Stimulated activated CD4-positive, alpha-beta T cell treated with anti-CD3 and anti-CD28 coated beads, Interleukin-12 subunit alpha, Interleukin-12 subunit beta, amount 100 ng/mL, for 24 hours (primary cell): ENCODE measurements around the gene GEMIN7.

Source experiments
- DNase-seq, 2 experiments: peaks; one replicate each; pipeline ENCODE4 v3.0.0-alpha.2; 2020; ENCODE audit warnings: low read depth in 2 of 2

The GEMIN7 gene

GRCh38 chr19:45090034-45090433 lies 11.0 kb downstream of the GEMIN7 start:
- DNase-seq: no peak

DNA sequence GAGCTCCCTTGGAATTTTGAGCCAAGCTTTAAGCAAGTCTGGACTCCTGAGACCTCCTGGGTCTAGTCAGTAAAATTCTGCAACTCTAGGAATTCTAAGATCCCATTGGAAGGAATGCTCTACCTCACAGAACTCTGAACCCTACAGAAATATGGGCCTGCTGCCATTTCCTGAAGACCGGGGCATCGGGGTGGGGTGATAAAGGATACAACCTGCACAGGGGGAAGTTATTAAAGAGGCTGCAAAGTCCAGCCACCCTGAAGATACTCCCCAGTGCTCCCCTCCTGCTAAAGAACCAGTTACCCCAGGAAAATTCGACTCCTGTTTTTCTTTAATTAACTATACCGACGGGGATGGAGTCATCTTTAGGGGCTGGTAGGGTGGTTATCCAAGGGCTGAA lies 11.5 kb downstream of the GEMIN7 start:
- no peak for DNase-seq

DNA sequence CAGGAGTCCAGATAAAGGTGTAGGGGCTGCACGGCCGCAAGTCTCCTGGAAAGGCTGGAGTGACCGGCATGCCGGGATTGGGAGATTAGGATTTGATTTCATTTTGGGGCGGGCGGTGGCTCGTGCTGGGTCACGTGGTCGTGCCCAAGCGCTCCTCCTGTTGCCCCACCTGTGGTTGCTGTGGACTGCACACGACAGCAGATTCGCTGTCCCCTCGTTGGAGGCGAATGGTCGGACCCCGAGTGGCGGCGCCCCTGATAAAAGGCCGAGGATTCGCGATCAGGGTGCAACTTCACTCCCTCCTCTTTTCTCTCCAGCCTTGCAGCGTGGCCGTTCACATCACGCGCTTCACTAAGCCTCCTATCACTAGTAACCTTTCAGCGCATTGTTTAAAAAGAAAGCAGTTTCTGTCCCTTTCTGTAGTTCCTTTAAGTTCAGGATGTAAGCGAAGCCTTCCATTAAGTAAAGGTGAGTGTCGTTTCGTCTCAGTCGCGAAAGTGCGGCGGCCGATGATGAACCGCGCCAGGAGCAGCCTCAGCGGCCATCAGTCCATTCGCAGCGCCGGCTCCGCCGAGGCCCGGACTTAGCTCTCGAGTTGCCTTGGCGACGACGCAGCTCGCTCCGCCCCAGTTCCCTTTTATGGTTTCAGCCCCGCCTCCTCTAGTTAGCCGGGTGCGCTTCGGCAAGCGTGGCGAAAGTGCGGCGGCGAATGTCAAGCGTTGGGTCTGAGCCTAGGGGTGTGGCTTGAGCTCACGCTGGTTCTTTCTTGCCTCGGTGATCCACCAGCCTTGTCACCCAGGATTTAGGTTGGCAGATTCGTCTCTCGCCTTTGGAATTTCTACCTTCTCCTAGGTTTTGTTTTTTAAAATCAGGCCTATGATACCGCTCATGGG lies 12.2 kb downstream of the GEMIN7 start:
- DNase-seq: peak; percentile 95 to 96

GRCh38 chr19:45092747-45093678 lies 14.0 kb downstream of the GEMIN7 start, which contains the start of gene PPP1R37:
PPP1R37 (plus strand) TSS chr19:45093179; CDS start chr19:45093326, 147 bp downstream.
- DNase-seq: peak; percentile 84 to 90

GRCh38 chr19:45094137-45094536 lies 15.1 kb downstream of the GEMIN7 start:
- DNase-seq: no peak

GRCh38 chr19:45094707-45095106 lies 15.6 kb downstream of the GEMIN7 start:
- no peak for DNase-seq

- no peak for DNase-seq
These were observed 16.7 kb downstream of the GEMIN7 start for GRCh38 chr19:45095496-45096413.

DNA sequence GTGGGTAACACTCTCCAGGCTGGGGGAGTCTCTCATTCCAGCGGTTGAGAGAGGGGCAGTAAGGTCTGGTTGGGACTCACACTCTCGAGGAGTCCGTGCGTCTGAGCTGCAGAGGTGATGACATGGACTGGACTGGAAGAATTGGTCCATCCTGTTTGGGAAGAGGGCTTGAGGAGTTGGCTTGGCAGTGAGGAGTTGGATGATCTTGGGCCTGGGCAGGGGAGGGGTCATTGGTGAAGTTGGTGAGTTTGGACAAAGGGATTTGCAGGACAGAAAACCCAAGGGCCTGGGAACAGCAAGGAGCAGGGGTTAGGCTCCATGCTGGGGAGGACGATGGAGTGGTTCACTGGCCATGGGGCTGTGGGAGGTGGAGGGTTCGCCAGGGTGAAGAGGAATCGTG lies 17.6 kb downstream of the GEMIN7 start:
- DNase-seq: no peak

DNA sequence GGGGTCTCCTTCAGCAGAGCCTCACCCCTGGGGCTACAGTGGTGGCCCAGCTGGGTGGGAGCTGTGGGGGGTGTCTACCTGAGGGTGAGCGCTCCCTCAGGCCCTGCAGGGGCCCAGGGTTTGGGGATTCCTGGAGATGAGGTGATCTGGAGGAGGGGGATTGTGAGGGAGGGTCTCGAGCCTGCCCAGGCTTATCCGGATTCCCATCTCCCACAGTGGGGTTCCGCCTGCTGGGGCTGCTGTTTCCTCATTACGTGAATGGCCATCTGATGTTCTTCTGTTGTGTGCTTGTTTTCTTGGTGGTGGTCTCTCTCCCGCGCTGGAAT lies 18.4 kb downstream of the GEMIN7 start:
- no peak for DNase-seq

DNA sequence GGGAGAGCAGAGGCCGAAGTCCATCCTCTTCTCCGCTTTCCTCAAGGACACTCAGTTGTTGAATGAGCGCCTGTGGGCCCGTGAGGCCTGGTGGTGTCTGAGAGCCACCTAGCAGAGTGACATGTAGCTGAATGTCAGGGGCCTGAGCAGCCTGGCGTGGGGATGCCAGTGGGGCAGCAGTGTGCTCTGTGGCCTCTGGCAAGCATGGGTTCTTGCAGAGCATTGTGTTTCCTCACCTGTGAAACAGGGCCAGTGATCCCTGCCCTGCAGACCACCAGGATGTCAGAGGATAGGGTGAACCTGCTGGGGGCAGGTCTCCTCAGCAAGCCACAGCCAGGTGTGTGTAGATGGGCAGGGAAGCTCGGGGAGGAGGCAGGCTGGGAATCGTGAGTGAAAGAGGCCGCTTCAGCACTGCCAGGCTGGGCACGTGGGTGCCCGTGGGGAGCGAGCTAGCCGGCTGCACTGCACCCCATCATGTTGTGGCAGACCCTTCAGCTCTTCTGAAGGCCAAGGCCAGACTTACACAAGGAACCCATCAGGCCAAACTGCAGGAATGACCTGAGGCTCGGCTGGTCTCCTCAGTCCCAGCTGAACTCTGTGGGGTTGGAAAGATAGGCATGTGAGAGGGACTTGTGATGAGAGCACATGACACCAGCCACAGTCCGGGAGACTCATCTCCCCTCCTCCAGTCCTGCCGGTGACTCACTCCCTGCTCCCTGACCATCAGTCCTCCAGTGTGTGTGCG lies 18.9 kb downstream of the GEMIN7 start:
- no peak for DNase-seq

GRCh38 chr19:45098521-45099466 lies 19.7 kb downstream of the GEMIN7 start:
- DNase-seq: no peak

- no peak for DNase-seq
These were observed 20.6 kb downstream of the GEMIN7 start for GRCh38 chr19:45099467-45100191.

- no peak for DNase-seq
These were observed 21.1 kb downstream of the GEMIN7 start for GRCh38 chr19:45100201-45100600.

DNA sequence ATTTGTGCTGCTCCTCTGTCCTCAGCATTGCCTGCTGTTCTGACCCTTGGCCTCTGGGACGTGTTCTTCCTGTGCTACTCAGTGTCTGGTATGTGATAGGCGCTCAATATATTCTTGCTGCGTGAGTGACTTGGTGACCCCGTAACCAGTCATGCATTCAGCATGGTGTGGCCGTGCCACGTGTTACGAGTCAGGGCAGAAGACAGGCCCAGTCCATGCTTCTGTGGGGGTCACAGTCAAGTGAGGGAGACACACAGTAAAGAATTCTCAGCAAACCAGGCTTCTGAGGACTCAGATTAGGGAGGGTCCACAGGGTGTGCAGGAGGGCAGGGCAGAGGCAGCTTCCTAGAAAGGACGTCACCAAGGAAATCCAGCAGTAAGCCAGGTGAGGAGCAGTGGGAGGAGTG lies 21.8 kb downstream of the GEMIN7 start:
- no peak for DNase-seq

DNA sequence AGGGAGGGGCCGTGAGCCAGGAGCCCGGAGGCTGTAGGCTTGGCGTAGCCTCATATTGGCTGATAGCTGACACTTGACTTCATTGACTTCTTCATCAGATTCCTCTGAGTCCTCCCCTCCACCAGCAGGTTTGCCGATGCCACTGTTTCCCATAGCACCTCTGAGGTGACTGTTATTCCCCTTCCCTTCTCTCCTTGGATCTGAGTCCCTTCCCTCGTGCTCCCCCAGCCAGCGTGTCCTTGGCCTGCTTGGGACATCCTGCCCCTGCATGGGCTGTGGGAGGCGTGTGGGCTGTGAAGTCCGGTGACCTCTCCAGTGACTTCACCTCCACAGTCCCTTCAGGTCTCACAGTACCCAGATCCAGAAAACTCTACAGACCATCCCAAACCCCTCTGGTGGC lies 22.7 kb downstream of the GEMIN7 start:
- no peak for DNase-seq

DNA sequence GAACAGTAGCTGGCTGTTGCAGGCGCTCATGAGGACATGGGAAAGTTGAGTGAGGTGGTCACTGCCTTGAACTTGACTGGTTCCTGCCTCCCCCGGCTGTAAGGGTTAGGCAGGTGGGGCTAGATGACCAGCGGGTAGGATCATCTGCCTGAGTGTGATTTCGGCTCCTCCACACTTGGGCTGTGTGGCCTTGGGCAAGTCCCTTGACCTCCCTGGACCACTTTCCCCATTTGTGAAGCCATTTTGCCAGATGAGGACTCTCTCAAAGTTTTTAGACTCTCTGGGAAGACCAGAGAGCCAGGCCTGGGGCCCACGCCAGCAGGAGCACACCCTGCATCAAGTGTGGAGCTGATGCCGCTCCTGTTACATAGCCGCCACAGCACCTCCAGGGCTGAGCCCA lies 23.4 kb downstream of the GEMIN7 start:
- no peak for DNase-seq

- no peak for DNase-seq
These were observed 24.1 kb downstream of the GEMIN7 start for GRCh38 chr19:45103156-45103507.

GRCh38 chr19:45103508-45104319 lies 24.7 kb downstream of the GEMIN7 start:
- no peak for DNase-seq
